Neuron (in vitro differentiated cells): ENCODE results near the gene SMIM20.
"Not testable (repeated sequence)": the region's sequence is repeated elsewhere in the genome, so short reads cannot be mapped to it uniquely, and the experiment has no call there.

ENCODE experiments used
- H2AFZ ChIP-seq: one replicate; pipeline ENCODE4 v1.6.1; 2013; ENCODE audit warnings: low read depth, mild to moderate bottlenecking, inconsistent platforms, low read length, moderate library complexity
- H3K27me3 ChIP-seq: one replicate; pipeline ENCODE4 v1.6.1; 2013; ENCODE audit warnings: low read length; ENCODE audit not compliant: insufficient read depth
- H3K36me3 ChIP-seq: one replicate; pipeline ENCODE4 v1.6.1; 2013; ENCODE audit warnings: low read length; ENCODE audit not compliant: insufficient read depth
- H3K4me1 ChIP-seq: one replicate; pipeline ENCODE4 v1.6.1; 2013; ENCODE audit warnings: low read length; ENCODE audit not compliant: insufficient read depth
- H3K4me3 ChIP-seq: 2 replicates; pipeline ENCODE4 v1.5.1; 2013; ENCODE audit warnings: mild to moderate bottlenecking, low read length, moderate library complexity
- H3K9me3 ChIP-seq: one replicate; pipeline ENCODE4 v1.6.1; 2013; ENCODE audit warnings: low read length

SMIM20 gene

DNA sequence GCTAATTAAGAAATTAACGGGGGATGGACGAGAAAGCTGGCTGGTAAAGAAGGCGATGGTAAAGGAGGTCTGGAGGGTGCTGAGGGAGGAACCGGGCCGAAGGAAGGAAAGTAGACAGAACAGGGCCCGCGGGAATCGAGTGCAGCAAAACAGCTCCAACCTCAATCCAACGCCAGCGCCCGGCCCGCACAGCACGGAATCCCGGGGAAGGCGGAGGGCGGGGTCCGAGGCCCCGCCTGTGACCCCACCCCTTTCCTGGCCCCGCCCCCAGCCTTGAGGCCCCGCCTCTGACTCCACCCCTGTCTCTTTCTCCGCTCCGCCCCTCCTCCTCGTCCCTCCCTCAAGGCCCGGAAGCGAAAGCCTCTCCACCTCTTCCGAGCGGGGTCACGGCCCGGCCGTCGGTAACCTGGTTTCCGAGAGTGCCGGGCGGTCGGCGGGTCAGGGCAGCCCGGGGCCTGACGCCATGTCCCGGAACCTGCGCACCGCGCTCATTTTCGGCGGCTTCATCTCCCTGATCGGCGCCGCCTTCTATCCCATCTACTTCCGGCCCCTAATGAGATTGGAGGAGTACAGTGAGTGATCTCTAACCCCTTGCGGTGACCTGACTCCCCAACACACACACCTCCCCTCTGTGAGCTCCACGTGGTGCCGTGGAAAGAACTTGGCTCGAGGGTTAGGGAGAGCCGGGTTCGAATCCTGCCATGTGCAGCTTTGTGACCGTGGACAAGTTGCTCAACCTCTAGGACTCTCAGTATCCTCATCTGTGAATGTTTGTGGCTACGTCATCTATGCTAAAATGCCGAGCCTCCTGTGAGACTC is at the start of gene SMIM20:
TSS of gene SMIM20 (plus strand) at position 370 of the 819 bp plus-strand sequence. CDS start at position 464, 94 bp downstream.
- Histone ChIP-seq H3K4me3 (peak within 1 kb of the TSS; percentile 92), H2AFZ (peak within 1 kb of the TSS; percentile 99), H3K36me3 (no peaks in the 10 kb centered on the region), H3K27me3 (no peaks in the 10 kb centered on the region), H3K4me1 (peaks cover 13% of the 10 kb centered on the region), H3K9me3 (peaks cover 1% of the 10 kb centered on the region)

GRCh38 chr4:25865586-25865985 is 48.4 kb upstream of the SMIM20 start:
- no peaks in the 10 kb centered on the region for H3K9me3 ChIP-seq
- H2AFZ ChIP-seq = no peak overlapping the region
- peaks cover 35% of the 10 kb centered on the region for H3K27me3 ChIP-seq
- no peaks in the 10 kb centered on the region for H3K36me3 ChIP-seq
- no peak overlapping the region for H3K4me3 ChIP-seq
- H3K4me1 ChIP-seq = peaks cover 10% of the 10 kb centered on the region

GRCh38 chr4:25866401-25866800 is 47.6 kb upstream of the SMIM20 start:
- H3K36me3 ChIP-seq, H3K4me3 ChIP-seq, H3K9me3 ChIP-seq, H3K4me1 ChIP-seq, H2AFZ ChIP-seq: not testable (repeated sequence)
- peaks cover 33% of the 10 kb centered on the region for H3K27me3 ChIP-seq

GRCh38 chr4:25867781-25868294 is 46.2 kb upstream of the SMIM20 start:
- Histone ChIP-seq H3K4me1 (no peaks in the 10 kb centered on the region), H3K4me3 (no peak overlapping the region), H2AFZ (no peak overlapping the region), H3K36me3 (no peaks in the 10 kb centered on the region), H3K27me3 (peaks cover 25% of the 10 kb centered on the region), H3K9me3 (no peaks in the 10 kb centered on the region)

- no peaks in the 10 kb centered on the region for H3K4me1 ChIP-seq
- H3K4me3 ChIP-seq = no peak overlapping the region
- H3K27me3 ChIP-seq = peaks cover 9% of the 10 kb centered on the region
- H3K36me3 ChIP-seq = no peaks in the 10 kb centered on the region
- no peaks in the 10 kb centered on the region for H3K9me3 ChIP-seq
- no peak overlapping the region for H2AFZ ChIP-seq
Observed at GRCh38 chr4:25870081-25870480, 43.9 kb upstream of the SMIM20 start.

DNA sequence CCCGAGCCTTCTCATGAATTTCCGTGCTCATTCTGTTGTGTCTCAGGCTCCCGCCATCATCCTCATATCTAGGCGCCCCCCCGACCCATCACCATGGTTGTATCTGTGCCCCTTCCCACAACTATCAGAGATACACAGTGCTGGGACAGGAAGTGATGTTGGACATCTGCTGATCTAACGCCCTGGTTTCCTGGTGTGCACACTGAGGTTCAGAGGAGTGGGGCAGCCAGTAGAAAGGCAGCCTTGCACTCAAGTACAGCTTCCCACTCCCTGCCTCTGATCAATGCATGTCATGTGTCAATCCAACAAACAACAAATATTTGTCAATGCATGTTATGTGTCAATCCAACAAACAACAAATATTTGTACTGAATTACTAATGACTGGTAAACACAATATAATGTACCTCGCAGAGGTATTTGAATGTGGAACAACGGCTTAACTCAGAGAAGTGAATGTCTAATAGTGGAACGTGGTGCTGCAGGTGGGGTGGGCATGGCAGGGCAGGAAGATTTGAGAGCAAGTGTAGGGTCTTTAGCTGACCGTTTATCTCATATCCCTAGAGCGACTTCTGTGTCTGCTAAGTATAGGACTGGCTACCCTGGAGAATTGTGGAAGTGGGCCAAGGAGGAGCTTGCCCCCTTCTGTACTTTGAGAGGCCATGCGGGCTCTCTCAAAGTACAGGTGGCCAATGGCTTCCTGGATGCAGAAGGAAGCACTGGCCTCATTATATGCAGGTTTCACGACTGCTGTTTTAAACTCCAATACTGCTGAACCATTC is 41.0 kb upstream of the SMIM20 start:
- Histone ChIP-seq H3K4me1 (no peaks in the 10 kb centered on the region), H3K27me3 (peaks cover under 1% of the 10 kb centered on the region), H3K4me3 (no peak overlapping the region), H3K9me3 (no peaks in the 10 kb centered on the region), H2AFZ (no peak overlapping the region), H3K36me3 (no peaks in the 10 kb centered on the region)

GRCh38 chr4:25873632-25874129 is 40.3 kb upstream of the SMIM20 start:
- H3K27me3 ChIP-seq = no peaks in the 10 kb centered on the region
- H3K4me3 ChIP-seq = no peak overlapping the region
- H3K36me3 ChIP-seq = no peaks in the 10 kb centered on the region
- H2AFZ ChIP-seq = no peak overlapping the region
- no peaks in the 10 kb centered on the region for H3K4me1 ChIP-seq
- H3K9me3 ChIP-seq = no peaks in the 10 kb centered on the region

DNA sequence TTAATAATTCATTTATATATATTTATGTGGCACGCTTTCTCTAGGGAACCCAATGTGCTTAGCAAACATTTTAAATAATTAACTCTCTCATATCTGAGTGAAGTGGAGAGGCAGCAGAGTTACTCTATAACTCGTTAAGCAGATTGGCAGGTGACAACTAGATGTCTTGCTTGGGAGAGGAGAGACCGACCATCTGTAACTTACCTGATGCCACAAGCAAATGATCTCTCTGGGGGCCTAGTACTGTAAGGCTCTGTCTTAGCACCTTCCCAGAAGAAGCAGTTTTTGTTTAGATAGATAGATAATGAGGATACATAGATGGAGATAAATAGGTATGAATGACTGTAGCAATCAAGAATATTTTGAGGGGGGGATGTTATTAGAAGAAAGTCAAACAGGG is 39.4 kb upstream of the SMIM20 start:
- Histone ChIP-seq H2AFZ (no peak overlapping the region), H3K36me3 (no peaks in the 10 kb centered on the region), H3K4me3 (no peak overlapping the region), H3K27me3 (no peaks in the 10 kb centered on the region), H3K9me3 (no peaks in the 10 kb centered on the region), H3K4me1 (no peaks in the 10 kb centered on the region)

DNA sequence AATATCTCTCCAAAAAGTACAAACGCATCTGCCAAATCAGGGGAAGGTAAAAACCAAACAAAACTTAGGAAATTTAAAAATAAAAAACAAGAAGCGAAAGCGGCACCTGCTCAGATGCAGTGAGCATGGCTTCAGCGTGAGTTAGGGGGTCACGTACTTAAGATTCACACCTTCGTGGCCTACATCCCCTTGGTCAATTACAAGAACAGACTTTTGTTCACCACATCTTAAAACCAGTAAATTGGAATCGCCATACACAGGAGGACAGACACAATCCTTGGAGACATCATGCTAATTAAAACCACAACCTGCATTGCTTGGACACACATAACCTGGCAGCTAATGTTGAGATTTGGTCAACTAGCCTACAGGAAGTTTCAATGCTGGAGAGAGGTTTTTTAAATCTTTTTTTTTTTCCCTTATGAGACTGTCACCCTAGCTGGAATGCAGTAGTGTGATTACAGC is 38.7 kb upstream of the SMIM20 start:
- no peaks in the 10 kb centered on the region for H3K4me1 ChIP-seq
- H3K4me3 ChIP-seq = no peak overlapping the region
- no peaks in the 10 kb centered on the region for H3K9me3 ChIP-seq
- no peak overlapping the region for H2AFZ ChIP-seq
- no peaks in the 10 kb centered on the region for H3K36me3 ChIP-seq
- no peaks in the 10 kb centered on the region for H3K27me3 ChIP-seq

GRCh38 chr4:25878676-25879075 is 35.3 kb upstream of the SMIM20 start:
- H2AFZ ChIP-seq = no peak overlapping the region
- H3K9me3 ChIP-seq = no peaks in the 10 kb centered on the region
- no peaks in the 10 kb centered on the region for H3K27me3 ChIP-seq
- no peak overlapping the region for H3K4me3 ChIP-seq
- H3K4me1 ChIP-seq = peaks cover 1% of the 10 kb centered on the region
- H3K36me3 ChIP-seq = no peaks in the 10 kb centered on the region

DNA sequence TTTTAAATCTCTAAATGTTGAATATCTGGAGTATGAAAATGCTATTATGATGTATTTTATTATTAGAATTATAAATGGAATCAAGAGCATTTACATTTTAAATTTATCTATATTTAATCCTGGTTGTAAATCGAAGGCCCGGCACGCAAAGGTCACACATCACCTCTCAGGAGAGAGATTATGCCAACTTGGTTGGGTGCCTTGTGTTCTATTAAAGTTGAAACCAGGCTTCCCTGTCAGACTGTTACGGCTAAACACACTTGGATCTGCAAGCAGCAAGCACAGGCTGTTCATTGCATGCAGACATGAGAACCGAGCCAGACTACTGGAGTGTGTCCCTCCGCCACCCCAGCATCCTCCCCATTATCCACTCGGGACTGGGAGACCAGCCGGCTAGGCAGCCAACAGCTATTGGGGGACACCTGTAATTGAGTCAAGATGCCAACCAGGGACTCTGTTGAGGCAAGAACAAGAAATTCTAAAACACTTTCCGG is 34.9 kb upstream of the SMIM20 start:
- Histone ChIP-seq H3K4me1 (peaks cover 6% of the 10 kb centered on the region), H3K27me3 (no peaks in the 10 kb centered on the region), H3K4me3 (no peak overlapping the region), H3K36me3 (no peaks in the 10 kb centered on the region), H2AFZ (no peak overlapping the region), H3K9me3 (no peaks in the 10 kb centered on the region)

DNA sequence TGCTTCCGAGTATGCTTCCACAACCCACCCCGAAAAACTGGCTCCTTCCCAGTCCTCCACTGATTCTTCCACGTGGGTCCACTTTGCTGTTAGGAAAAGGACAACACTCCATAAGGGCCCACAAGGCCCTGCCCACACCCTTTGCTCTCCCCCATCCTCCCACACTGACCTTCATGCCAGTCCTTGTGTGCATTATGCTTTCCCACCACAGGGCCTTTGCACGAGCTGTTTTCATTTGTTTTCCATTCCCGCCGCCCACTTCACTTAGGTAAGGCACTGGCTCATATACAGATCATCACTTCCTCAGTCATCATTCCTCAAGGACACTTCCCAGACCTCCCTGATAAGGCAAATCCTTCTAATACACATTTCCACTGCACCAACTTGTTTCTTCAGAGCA is 34.4 kb upstream of the SMIM20 start:
- Histone ChIP-seq H3K36me3 (no peaks in the 10 kb centered on the region), H3K4me1 (peaks cover 9% of the 10 kb centered on the region), H2AFZ (no peak overlapping the region), H3K9me3 (no peaks in the 10 kb centered on the region), H3K4me3 (no peak overlapping the region), H3K27me3 (no peaks in the 10 kb centered on the region)
